HEK293 (cell line): ENCODE measurements around the gene MLH3.

ENCODE experiments used
- AEBP2 ChIP-seq: fragments of 450-650 bp; formaldehyde crosslinking; IDR thresholded peaks from 2 replicates; pipeline ENCODE4 v1.5.1; 2016; ENCODE audit warnings: missing biosample characterization, missing genetic modification characterization, borderline replicate concordance
- BCL11B ChIP-seq: fragments of 450-650 bp; formaldehyde crosslinking; IDR thresholded peaks from 2 replicates; pipeline ENCODE4 v1.5.1; 2016; ENCODE audit warnings: low read depth, missing biosample characterization, missing genetic modification characterization
- IKZF3 ChIP-seq: fragments of 450-650 bp; IDR thresholded peaks from 2 replicates; pipeline ENCODE4 v1.5.0; 2018; ENCODE audit warnings: missing biosample characterization, mild to moderate bottlenecking, missing genetic modification characterization, moderate library complexity
- PRDM1 ChIP-seq: fragments of 450-650 bp; formaldehyde crosslinking; IDR thresholded peaks from 2 replicates; pipeline ENCODE4; 2016; ENCODE audit warnings: missing biosample characterization, missing genetic modification characterization
- REST ChIP-seq: fragments of 450-650 bp; formaldehyde crosslinking; IDR thresholded peaks from 2 replicates; pipeline ENCODE4 v1.5.1; 2016; ENCODE audit warnings: missing biosample characterization, missing genetic modification characterization
- SETDB1 ChIP-seq: IDR thresholded peaks from one replicate; pipeline ENCODE4 v1.6.1; 2017; ENCODE audit warnings: mild to moderate bottlenecking, low read length, moderate library complexity, mixed read lengths; ENCODE audit not compliant: insufficient read length
- SP3 ChIP-seq: fragments of 450-650 bp; formaldehyde crosslinking; IDR thresholded peaks from 2 replicates; pipeline ENCODE4 v1.5.1; 2016; ENCODE audit warnings: missing biosample characterization, missing genetic modification characterization
- ZBTB26 ChIP-seq: fragments of 450-650 bp; formaldehyde crosslinking; optimal IDR thresholded peaks from 2 replicates; pipeline ENCODE3; 2016; ENCODE audit warnings: missing biosample characterization, mild to moderate bottlenecking, missing genetic modification characterization
- ZEB2 ChIP-seq: fragments of 450-650 bp; formaldehyde crosslinking; IDR thresholded peaks from 2 replicates; pipeline ENCODE4 v1.5.1; 2016; ENCODE audit warnings: missing biosample characterization, missing genetic modification characterization
- ZNF10 ChIP-seq: fragments of 450-650 bp; formaldehyde crosslinking; IDR thresholded peaks from 2 replicates; pipeline ENCODE4 v1.5.1; 2017; ENCODE audit warnings: missing biosample characterization, missing genetic modification characterization
- ZNF2 ChIP-seq: fragments of 450-650 bp; formaldehyde crosslinking; IDR thresholded peaks from 2 replicates; pipeline ENCODE4 v1.5.1; 2016; ENCODE audit warnings: missing biosample characterization, missing genetic modification characterization
- ZNF239 ChIP-seq: fragments of 450-650 bp; formaldehyde crosslinking; IDR thresholded peaks from 2 replicates; pipeline ENCODE4 v1.5.1; 2016; ENCODE audit warnings: missing biosample characterization, missing genetic modification characterization
- ZNF274 ChIP-seq, 2 experiments: fragments of 200-500 bp in 1 of 2; fragments of 450-650 bp in 1 of 2; sonication (Bioruptor generic) in 1 of 2; formaldehyde crosslinking in 1 of 2; IDR thresholded peaks; 2 replicates each; pipeline versions ENCODE4 v1.5.1 to v1.6.1; 2014 to 2016; ENCODE audit warnings: borderline replicate concordance in 1 of 2, inconsistent platforms in 1 of 2, low read length in 1 of 2, missing biosample characterization in 1 of 2, missing genetic modification characterization in 1 of 2
- ZNF488 ChIP-seq: fragments of 450-650 bp; formaldehyde crosslinking; IDR thresholded peaks from 2 replicates; pipeline ENCODE4 v1.5.1; 2016; ENCODE audit warnings: missing biosample characterization, missing genetic modification characterization
- ZNF701 ChIP-seq: fragments of 450-650 bp; formaldehyde crosslinking; IDR thresholded peaks from 2 replicates; pipeline ENCODE4 v1.5.1; 2016; ENCODE audit warnings: missing biosample characterization, missing genetic modification characterization
- ZNF785 ChIP-seq: fragments of 450-650 bp; formaldehyde crosslinking; IDR thresholded peaks from 2 replicates; pipeline ENCODE4 v1.5.1; 2016; ENCODE audit warnings: missing biosample characterization, missing genetic modification characterization
- ZNF791 ChIP-seq: fragments of 450-650 bp; formaldehyde crosslinking; IDR thresholded peaks from 2 replicates; pipeline ENCODE4 v1.5.1; 2016; ENCODE audit warnings: missing biosample characterization, missing genetic modification characterization
- TF ChIP-seq, protein P1 (sequence below): fragments of 450-650 bp; formaldehyde crosslinking; IDR thresholded peaks from 2 replicates; pipeline ENCODE4 v1.5.1; 2016; ENCODE audit warnings: missing biosample characterization, missing genetic modification characterization
- TF ChIP-seq, protein P2 (sequence below): fragments of 450-650 bp; formaldehyde crosslinking; IDR thresholded peaks from 2 replicates; pipeline ENCODE4 v1.5.1; 2017; ENCODE audit warnings: missing biosample characterization, mild to moderate bottlenecking, missing genetic modification characterization, moderate library complexity
- TF ChIP-seq, protein P3 (sequence below): sonication (generic); formaldehyde crosslinking; IDR thresholded peaks from 2 replicates; pipeline ENCODE4 v1.8.1; 2022; ENCODE audit warnings: mild to moderate bottlenecking, moderate library complexity, missing genetic modification reagents
- TF ChIP-seq, protein P4 (sequence below): fragments of 450-650 bp; formaldehyde crosslinking; IDR thresholded peaks from 2 replicates; pipeline ENCODE4 v1.5.1; 2016; ENCODE audit warnings: missing biosample characterization, missing genetic modification characterization
- TF ChIP-seq, protein P5 (sequence below): fragments of 450-650 bp; formaldehyde crosslinking; IDR thresholded peaks from 2 replicates; pipeline ENCODE4 v1.5.1; 2016; ENCODE audit warnings: missing biosample characterization, missing genetic modification characterization

MLH3 gene

DNA sequence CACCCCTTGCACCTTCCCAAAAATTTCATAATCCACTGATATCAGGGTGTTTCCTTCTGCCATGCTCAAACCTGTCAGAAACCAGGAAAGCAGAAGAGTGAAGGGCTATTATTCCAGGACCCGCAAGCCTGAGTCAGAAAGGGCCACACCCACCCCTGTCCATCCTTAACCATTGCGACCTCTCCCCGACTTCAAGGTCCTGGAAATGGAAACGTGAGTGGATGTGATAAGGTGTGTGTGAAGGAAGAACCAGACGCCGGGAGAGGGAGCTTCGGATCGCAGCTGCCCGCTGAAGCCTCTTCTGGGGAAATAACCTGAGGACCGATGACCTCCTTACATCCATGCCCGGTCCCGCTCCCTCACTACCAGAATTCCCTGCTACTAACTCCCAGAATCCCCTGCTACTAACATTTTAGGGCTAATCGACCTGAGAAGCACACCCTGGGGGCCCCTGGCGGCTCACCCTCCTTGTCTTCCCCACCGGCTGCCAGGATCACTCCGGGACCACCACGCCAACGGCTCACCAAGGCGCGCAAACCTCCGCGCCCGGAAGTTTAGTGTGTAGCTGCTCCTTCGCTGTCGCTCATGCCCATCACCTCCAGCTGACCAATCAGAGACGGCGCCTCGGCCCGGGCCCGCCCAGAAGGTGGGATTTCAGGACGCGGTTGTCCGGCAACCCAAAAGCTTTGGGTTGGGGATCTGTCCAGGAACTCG lies 12.4 kb upstream of the MLH3 start, which contains the start of gene ACYP1 (continued):
- TF ChIP-seq ZBTB26 (tag by site-specific recombination) (peak; percentile 46), SETDB1 (no peak), IKZF3 (tag by site-specific recombination) (peak; percentile 25; the same call in 1 of the 2 replicates), AEBP2 (tag by site-specific recombination) (no peak), ZNF2 (tag by site-specific recombination) (no peak), ZNF791 (no peak), PRDM1 (tag by site-specific recombination) (no peak), BCL11B (tag by site-specific recombination) (no peak), ZNF274 (IDR thresholded peaks at IDR 0.05; ENCODE audit: low read length) (no peak), ZNF274 (tag by site-specific recombination; IDR thresholded peaks at IDR 0.05; ENCODE audit: borderline replicate concordance) (no peak), ZNF488 (no peak), ZNF239 (tag by site-specific recombination) (no peak), ZNF10 (tag by site-specific recombination) (no peak), ZEB2 (tag by site-specific recombination) (0 out of 2 replicates have a peak, but pooled peaks have one; percentile 25), ZNF785 (tag by site-specific recombination) (no peak), SP3 (peak; percentile 56), ZNF701 (tag by site-specific recombination) (no peak), REST (tag by site-specific recombination) (peak; percentile 71; the same call in 1 of the 2 replicates)
- TF ChIP-seq, protein P1, sequence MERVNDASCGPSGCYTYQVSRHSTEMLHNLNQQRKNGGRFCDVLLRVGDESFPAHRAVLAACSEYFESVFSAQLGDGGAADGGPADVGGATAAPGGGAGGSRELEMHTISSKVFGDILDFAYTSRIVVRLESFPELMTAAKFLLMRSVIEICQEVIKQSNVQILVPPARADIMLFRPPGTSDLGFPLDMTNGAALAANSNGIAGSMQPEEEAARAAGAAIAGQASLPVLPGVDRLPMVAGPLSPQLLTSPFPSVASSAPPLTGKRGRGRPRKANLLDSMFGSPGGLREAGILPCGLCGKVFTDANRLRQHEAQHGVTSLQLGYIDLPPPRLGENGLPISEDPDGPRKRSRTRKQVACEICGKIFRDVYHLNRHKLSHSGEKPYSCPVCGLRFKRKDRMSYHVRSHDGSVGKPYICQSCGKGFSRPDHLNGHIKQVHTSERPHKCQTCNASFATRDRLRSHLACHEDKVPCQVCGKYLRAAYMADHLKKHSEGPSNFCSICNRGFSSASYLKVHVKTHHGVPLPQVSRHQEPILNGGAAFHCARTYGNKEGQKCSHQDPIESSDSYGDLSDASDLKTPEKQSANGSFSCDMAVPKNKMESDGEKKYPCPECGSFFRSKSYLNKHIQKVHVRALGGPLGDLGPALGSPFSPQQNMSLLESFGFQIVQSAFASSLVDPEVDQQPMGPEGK = peak; percentile 67
- TF ChIP-seq, protein P2, sequence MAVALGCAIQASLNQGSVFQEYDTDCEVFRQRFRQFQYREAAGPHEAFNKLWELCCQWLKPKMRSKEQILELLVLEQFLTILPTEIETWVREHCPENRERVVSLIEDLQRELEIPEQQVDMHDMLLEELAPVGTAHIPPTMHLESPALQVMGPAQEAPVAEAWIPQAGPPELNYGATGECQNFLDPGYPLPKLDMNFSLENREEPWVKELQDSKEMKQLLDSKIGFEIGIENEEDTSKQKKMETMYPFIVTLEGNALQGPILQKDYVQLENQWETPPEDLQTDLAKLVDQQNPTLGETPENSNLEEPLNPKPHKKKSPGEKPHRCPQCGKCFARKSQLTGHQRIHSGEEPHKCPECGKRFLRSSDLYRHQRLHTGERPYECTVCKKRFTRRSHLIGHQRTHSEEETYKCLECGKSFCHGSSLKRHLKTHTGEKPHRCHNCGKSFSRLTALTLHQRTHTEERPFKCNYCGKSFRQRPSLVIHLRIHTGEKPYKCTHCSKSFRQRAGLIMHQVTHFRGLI (tag by site-specific recombination) = no peak
- TF ChIP-seq, protein P3, sequence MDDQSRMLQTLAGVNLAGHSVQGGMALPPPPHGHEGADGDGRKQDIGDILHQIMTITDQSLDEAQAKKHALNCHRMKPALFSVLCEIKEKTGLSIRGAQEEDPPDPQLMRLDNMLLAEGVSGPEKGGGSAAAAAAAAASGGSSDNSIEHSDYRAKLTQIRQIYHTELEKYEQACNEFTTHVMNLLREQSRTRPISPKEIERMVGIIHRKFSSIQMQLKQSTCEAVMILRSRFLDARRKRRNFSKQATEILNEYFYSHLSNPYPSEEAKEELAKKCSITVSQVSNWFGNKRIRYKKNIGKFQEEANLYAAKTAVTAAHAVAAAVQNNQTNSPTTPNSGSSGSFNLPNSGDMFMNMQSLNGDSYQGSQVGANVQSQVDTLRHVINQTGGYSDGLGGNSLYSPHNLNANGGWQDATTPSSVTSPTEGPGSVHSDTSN (CRISPR knock-in tag) = peak; percentile 97
- TF ChIP-seq, protein P4, sequence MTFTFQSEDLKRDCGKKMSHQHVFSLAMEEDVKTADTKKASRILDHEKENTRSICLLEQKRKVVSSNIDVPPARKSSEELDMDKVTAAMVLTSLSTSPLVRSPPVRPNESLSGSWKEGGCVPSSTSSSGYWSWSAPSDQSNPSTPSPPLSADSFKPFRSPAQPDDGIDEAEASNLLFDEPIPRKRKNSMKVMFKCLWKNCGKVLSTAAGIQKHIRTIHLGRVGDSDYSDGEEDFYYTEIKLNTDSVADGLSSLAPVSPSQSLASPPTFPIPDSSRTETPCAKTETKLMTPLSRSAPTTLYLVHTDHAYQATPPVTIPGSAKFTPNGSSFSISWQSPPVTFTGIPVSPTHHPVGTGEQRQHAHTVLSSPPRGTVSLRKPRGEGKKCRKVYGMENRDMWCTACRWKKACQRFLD = no peak
- TF ChIP-seq, protein P5, sequence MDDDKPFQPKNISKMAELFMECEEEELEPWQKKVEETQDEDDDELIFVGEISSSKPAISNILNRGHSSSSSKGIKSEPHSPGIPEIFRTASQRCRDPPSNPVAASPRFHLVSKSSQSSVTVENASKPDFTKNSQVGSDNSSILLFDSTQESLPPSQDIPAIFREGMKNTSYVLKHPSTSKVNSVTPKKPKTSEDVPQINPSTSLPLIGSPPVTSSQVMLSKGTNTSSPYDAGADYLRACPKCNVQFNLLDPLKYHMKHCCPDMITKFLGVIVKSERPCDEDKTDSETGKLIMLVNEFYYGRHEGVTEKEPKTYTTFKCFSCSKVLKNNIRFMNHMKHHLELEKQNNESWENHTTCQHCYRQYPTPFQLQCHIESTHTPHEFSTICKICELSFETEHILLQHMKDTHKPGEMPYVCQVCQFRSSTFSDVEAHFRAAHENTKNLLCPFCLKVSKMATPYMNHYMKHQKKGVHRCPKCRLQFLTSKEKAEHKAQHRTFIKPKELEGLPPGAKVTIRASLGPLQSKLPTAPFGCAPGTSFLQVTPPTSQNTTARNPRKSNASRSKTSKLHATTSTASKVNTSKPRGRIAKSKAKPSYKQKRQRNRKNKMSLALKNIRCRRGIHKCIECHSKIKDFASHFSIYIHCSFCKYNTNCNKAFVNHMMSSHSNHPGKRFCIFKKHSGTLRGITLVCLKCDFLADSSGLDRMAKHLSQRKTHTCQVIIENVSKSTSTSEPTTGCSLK = no peak
